Measurements from ENCODE around the gene MFNG. TPM values are rescaled to one million over a fixed set of nuclear protein-coding genes. Genes with fewer than 3 reads are reported as not detected.
A peak's percentile ranks its signal among the peaks of the same experiment; 100 is the strongest.
"Not testable (repeated sequence)": the region's sequence is repeated elsewhere in the genome, so short reads cannot be mapped to it uniquely, and the experiment has no call there.

MFNG gene, protein sequence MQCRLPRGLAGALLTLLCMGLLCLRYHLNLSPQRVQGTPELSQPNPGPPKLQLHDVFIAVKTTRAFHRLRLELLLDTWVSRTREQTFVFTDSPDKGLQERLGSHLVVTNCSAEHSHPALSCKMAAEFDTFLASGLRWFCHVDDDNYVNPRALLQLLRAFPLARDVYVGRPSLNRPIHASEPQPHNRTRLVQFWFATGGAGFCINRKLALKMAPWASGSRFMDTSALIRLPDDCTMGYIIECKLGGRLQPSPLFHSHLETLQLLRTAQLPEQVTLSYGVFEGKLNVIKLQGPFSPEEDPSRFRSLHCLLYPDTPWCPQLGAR
- total RNA-seq (2014; rRNA removed; shearing (Covaris generic)) = 0.37 TPM in 1 of 2 replicates, not detected in the other
- polyA plus RNA-seq (2015; cell fraction: cytosol; rRNA removed) = not detected in 2 replicates
- 1.6 TPM in 1 of 2 replicates, not detected in the other for polyA plus RNA-seq (2015; cell fraction: nucleus; rRNA removed)

DNA sequence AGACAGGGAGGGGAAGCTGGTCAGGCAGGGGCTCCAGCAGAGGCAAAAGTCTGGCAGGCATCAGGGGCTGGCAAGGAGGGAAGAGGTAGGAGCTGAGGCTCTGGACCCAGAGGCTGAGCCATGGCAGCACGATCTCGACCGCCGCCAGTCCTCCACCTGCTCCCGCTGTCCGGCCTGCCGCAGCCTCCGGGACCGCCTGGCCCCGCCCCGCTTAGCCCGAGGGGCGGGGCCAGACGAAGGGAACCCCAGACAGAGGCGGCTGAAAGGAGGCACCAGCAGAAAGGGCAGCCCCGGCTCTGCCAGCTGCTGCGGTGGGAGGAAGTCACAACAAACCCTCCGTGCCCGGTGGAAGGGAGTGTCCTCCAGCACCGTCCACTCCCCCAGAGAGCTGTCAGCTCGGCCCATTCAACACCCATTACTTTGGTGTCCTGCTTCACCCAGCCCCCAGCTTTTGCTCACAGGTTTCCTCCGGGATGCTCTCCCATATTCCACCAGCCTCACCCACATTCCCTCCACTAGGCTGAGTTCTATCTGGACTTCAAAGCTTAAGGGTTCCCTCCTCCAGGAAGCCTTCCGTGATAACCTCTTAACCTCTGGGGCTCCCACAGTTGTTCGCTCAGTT is at the start of gene MFNG:
Gene MFNG, minus strand, starts transcription at position 161 of the 622 bp plus-strand sequence. CDS start 207 bp downstream, outside the sequence.
- in situ Hi-C loops (cut with HindIII; ENCODE audit: low pct_unique_long_range_greater_than_20kb, low sequenced_read_pairs) = no loop called here
- peak; percentile 23 for DNase-seq (ENCODE audit: low read depth, low spot score)

DNA sequence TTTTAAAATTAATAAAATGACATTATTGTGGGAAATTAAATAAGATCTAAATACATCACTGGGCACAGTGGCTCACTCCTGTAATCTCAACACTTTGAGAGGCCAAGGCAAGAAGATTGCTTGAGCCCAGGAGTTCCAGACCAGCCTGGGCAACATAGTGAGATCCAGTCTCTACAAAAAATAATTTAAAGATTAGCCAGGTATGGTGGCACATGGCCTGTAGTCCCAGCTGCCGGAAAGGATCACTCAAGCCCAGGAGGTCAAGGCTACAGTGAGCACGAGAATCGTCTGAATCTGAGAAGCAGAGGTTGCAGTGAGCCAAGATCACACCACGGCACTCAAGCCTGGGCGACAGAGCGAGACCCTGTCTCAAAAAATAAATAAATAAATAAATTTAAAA is 49.0 kb upstream of the MFNG start:
- no peak for DNase-seq (ENCODE audit: low read depth, low spot score)
- in situ Hi-C loops (cut with HindIII; ENCODE audit: low pct_unique_long_range_greater_than_20kb, low sequenced_read_pairs) = no loop called here

DNA sequence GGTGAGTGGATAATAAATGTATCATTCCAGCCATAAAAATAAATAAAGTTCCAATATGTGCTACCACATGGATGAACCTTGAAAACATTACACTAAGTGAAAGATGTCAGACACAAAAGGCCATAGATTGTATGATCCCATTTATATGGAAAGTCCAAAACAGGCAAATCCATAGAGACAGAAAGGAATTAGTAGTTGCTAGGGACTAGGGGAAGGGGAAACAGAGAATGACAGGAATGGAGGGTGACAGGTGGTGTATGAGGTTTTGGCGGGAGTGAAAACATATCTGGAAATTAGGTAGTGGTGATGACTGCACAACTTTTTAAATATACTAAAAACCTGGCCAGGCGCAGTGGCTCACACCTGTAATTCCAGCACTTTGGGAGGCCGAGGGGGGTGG is 48.3 kb upstream of the MFNG start:
- in situ Hi-C loops (cut with HindIII; ENCODE audit: low pct_unique_long_range_greater_than_20kb, low sequenced_read_pairs) = no loop called here
- no peak for DNase-seq (ENCODE audit: low read depth, low spot score)

DNA sequence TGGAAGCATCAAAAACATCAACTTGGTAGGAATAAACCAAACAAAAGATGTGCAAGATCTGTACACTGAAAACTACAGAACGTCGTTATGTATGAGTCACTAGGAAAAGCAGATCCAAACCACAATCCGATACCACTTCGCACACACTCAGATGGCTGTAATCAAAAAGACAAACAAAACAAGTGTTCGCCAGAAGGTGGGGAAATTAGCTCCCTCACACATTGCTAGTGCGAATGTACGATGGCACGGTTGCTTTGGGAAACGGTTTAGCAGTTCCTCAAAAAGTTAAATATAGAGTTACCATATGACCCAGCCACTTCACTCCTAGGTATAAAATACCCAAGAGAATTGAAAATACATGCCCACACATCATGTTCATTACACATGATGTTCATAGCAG is 47.8 kb upstream of the MFNG start:
- in situ Hi-C loops (cut with HindIII; ENCODE audit: low pct_unique_long_range_greater_than_20kb, low sequenced_read_pairs) = no loop called here
- DNase-seq (ENCODE audit: low read depth, low spot score) = no peak

DNA sequence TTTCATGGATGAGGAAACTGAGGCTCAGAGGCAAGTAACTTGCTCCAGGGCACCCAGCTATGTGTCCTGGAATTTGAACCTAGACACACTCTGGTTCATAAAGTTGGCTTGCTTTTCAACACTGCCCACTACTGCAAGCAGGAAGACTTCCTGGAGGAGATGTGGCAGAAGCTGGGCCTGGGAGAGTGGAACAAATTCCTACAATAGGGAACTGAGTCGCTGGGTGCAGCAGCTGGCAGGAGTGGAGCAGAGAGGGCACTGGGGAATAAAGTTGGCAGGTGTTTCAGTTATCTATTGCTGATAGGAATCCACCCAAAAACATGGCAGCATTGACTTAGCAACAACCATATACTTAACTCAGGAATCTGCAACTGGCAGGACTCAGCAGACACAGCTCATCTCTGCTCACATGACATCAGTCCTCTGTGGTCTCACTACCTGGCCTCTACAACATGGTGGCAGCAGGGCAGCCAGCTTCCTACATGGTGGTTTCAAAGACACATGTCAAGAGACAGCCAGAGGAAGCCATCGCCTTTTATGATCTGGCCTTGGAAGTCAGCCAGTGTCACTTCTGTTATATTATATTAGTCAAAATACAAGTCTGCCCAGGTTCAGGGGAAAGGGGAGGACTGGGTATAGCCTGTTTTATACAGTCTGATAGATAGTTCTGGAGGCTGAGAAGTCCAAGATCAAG is 43.6 kb upstream of the MFNG start:
- DNase-seq (ENCODE audit: low read depth, low spot score) = no peak
- in situ Hi-C loops (cut with HindIII; ENCODE audit: low pct_unique_long_range_greater_than_20kb, low sequenced_read_pairs) = no loop called here

DNA sequence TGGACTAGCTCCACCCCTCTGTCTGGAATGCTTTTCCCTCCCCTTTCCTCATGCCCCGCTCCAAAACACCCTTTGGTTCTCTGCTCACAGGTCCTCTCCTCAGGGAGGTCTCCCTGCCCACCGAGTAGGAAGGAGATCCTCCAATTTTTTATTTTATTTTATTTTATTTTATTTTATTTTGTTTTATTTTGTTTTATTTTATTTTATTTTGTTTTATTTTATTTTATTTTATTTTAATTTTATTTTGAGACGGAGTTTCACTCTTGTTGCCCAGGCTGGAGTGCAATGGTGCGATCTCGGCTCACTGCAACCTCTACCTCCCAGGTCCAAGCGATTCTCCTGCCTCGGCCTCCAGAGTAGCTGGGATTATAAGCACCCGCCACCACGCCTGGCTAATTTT is 41.8 kb upstream of the MFNG start:
- DNase-seq (ENCODE audit: low read depth, low spot score); in situ Hi-C loops (cut with HindIII; ENCODE audit: low pct_unique_long_range_greater_than_20kb, low sequenced_read_pairs): not testable (repeated sequence)

DNA sequence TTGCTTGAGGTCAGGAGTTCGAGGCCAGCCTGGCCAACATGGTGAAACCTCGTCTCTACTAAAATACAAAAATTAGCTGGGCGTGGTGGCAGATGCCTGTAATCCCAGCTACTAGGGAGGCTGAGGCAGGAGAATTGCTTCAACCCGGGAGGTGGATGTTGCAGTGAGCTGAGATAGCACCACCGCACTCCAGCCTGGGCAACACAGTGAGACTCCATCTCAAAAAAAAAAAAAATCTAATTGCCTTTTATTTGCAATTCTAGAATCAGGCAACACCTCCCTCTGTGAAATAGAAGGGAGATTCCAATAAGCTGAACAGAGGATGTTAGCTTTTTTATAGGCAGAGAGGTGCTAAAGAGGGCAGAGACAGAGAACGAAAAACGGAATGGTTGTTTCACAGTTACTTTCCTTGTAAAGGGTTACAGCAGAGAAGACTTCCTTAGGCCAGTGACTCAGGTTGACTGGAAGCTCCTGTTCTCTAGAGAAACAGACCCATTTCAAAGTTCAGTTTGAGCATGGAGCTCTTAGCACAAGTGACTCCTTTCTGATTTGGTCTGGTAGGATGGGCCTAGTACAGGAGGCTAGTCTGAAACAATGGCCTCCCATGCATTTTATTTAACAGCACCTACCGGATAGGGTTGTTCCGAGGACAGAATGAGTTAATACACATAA is 41.0 kb upstream of the MFNG start:
- DNase-seq (ENCODE audit: low read depth, low spot score); in situ Hi-C loops (cut with HindIII; ENCODE audit: low pct_unique_long_range_greater_than_20kb, low sequenced_read_pairs): not testable (repeated sequence)

DNA sequence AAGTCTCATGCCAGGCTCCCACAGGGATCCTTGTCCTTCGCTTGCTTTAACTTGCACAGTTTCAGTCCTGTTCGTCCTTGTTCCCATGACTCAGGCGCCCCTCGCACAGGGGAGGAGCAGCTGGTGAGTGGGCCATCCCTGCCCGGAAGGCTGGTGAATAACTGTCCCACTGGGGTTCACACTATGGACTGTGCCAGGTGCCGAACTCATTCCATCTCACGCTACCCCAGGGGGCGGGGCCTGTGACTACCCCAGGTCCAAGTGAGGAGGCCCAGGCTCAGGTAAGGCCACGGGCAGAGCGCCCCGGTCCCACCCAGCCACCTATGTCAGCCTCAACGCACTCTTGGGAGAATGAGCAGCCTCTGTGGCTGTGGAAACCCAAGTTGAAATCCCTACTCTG is 40.2 kb upstream of the MFNG start:
- no peak for DNase-seq (ENCODE audit: low read depth, low spot score)

DNA sequence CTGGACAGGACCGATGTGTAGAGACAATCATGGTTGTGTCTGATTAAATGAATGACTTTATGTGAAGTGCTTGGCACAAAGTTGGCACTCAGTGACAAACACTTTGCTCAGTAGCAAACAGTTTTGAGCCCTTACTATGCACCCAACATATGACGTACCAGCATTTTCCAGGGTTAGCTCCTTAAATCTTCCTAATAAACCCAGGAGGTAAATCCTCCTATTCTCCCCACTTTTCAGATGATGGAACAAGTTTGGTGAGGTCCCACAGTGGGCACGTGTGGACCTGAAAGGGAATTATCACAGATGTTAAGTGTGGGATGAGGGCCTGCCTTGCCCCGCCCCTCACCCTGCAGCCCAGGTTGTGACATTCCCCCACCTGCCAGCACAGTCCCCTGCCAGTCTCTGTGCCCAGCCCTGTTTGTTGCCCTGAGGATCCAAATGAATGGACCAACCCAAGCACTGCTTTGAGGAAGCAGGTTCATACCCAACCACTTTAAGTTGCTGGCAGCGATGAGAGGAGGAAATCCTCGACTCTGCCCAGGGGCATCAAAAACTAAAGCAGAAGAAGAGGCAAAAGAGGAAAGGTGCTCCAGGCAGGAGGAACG is 39.7 kb upstream of the MFNG start:
- no peak for DNase-seq (ENCODE audit: low read depth, low spot score)

More for the DNA sequence above, 40.2 kb upstream of the MFNG start:
- in situ Hi-C loops (cut with HindIII; ENCODE audit: low pct_unique_long_range_greater_than_20kb, low sequenced_read_pairs) = no loop called here

DNA sequence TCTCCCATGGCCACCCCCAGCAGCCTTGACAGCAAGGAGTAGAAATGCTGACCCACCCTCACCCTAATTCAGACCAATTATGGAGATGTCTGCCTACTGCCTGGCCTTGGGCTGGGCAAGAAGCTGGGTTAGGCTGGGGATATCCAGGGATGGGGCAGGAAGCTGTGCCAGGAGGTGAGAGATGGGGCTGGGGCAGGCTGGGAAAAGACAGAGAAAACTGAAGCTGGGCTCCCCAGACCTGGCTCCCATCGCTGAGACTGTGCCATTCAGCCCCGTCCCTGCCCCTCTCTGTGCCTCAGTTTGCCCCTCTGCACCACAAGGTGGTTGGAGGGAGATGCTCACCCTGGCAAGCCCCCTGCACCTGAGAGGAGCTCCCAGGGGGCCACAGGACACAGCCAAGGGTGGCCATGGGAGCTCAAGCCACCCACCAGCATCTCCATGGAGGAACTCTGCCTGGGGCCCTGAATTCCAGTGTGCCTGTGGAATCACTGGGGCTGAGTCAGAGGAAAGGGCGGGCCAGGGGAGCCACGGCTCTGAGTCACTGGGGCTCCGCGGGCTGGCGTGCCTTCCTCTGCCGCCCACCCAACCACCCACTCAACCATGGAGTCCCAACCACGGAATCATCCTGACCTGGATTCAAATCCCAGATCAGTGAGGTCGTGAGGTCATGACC is 39.0 kb upstream of the MFNG start:
- in situ Hi-C loops (cut with HindIII; ENCODE audit: low pct_unique_long_range_greater_than_20kb, low sequenced_read_pairs) = no loop called here

More for the DNA sequence above, 39.7 kb upstream of the MFNG start:
- in situ Hi-C loops (cut with HindIII; ENCODE audit: low pct_unique_long_range_greater_than_20kb, low sequenced_read_pairs) = no loop called here

DNA sequence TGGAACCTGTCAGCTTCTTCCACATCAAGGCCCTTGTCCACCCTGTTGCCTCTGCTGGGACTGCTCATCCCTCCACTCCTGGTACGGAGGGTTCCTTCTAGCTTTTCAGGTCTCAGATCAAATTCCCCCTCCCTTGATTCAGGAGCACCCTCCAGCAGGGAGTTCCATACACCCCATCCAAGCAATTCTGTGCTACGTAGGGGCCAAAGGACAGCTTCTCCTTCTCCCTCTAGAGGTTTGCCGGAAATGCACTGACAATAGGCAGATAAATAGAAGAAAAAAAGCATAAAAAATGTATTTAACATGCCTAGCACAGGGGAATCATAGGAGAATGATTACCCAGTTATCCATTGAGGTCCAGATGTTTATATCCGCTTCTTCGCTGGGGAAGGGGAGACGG is 36.3 kb upstream of the MFNG start:
- in situ Hi-C loops (cut with HindIII; ENCODE audit: low pct_unique_long_range_greater_than_20kb, low sequenced_read_pairs) = no loop called here

More for the DNA sequence above, 39.0 kb upstream of the MFNG start:
- no peak for DNase-seq (ENCODE audit: low read depth, low spot score)

DNA sequence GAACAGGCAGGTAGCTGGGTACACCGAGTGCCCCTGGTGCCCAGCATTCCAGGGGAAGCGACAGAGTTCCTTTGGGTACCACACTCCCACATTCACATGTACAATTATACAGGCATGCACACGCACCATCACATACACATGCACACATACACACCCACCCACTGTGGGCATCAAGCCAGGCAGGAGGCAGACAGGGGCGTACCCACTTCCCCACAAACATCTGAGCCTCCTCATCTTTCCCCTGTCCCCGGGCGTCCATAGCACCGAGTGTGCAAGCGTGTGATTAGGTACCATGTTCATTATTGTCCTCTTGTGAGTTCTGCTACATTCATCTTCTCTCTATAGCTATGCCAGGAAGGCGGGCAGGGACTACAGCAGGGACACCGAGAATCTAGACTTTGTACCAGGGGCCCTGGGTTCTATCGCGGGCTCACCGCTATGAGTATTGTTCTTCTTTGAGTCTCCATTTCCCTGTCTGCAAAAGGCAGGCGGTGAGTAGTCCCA is 35.1 kb upstream of the MFNG start:
- no peak for DNase-seq (ENCODE audit: low read depth, low spot score)

More for the DNA sequence above, 36.3 kb upstream of the MFNG start:
- DNase-seq (ENCODE audit: low read depth, low spot score) = no peak

DNA sequence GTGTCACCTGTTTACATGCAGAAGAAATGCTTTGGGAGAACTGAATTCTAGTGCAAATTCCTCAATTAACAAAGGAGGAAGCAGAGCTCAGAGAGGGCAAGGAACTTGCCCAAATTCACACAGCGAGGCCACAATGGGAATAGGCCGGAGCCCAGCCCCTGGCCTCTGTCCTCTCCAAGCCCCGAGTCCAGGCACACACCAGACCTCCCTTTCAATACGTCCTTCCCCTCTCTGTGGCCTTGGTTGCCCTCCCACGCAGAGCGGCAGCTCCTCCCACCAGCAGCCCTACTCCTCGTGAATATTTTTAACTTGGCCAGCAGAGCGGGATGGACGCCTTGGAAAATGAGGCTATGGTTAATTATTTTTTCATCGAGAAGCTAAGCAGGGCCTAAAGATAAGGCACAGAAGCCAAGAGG is 34.6 kb upstream of the MFNG start:
- no peak for DNase-seq (ENCODE audit: low read depth, low spot score)
- in situ Hi-C loops (cut with HindIII; ENCODE audit: low pct_unique_long_range_greater_than_20kb, low sequenced_read_pairs) = no loop called here

More for the DNA sequence above, 35.1 kb upstream of the MFNG start:
- in situ Hi-C loops (cut with HindIII; ENCODE audit: low pct_unique_long_range_greater_than_20kb, low sequenced_read_pairs) = no loop called here

DNA sequence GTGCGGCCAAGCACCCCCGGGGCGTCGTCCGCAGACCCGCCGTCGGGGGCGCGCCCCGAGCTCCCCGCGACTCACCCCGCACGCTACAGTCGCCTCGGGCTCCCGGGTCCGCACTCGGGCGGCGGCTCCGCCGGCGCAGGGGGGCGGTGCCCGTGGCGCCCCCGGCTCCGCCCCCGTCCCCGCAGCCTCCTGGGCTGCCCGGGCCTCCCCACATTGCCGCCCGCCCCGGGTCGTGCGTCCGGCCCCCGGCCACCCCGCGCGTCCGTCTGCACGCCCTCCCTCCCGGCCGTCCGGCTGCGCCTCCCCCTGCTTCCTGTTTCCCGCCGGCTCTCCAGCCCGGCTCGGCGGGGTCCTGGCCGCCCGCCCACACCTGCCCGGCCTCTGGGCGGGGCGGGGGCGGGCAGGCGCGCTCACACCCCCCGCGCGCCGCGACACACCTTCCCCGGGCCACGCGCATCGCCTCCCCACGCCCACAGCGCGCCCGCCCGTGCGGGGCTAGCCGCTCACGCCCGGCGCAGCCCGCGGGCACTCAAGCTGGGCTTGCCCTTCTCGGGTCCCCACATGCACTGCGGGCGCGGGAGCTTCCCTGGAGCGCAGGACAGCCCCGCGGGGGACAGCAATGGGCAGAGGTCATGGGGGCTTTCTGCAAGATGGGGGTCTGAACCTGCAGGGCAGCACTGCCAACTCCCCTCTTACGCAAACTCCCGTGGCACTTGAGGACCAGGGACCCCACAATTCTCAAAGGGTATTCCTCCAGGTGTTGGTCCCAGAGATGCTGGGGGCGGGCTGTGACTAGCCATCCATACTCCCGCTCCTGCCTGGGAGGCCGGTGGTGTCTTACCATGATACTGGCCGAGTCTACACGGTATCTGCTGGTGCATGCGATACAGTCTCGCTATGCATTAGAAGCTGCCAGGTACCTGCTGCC is 33.3 kb upstream of the MFNG start, which contains the start of gene CARD10:
Gene CARD10, minus strand, starts transcription at position 148 of the 928 bp plus-strand sequence. CDS start 215 bp downstream, outside the sequence.
- in situ Hi-C loops (cut with HindIII; ENCODE audit: low pct_unique_long_range_greater_than_20kb, low sequenced_read_pairs) = no loop called here
- no peak for DNase-seq (ENCODE audit: low read depth, low spot score)

DNA sequence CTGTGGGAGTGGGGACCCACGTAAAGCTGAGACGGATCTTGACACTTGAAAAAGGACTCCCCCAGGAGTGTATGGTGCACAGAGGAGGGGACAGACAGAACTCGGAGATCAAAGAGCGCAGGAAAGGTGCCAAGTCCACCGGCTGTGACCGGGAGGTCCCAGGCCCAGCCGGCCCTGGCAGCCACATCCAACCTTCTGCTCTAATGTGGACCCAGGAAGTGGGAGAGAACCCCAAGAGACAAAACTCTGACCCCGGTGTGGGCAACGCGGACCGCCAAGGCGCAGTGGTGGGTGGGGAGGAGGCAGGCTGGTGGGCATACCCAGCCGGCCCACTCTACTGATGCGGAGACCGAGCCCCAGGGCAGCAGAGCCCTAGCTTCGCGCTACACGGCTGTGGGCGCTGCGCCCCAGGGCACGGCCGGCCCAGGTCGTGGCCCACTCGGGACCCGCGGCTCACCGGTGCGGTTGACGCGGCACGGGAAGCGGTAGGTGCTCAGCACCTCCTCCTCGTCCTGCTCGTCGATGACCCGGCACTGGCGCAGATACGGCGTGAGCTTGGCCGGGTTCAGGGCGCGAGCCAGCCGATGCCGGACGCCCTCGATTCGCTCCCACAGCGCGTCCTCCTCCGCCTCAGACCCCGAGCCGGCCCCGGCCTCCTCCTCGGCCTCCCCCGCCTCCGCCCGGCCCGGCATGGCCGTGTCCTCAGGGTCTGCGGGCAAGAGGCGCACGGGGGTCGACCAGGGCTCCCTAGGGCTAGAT is 32.5 kb upstream of the MFNG start:
- DNase-seq (ENCODE audit: low read depth, low spot score) = no peak
- in situ Hi-C loops (cut with HindIII; ENCODE audit: low pct_unique_long_range_greater_than_20kb, low sequenced_read_pairs) = no loop called here

Data from SK-MEL-5 (cell line).